RWPE1 (cell line): Measurements from ENCODE around the gene ANKRD37.

Experiments
- CTCF ChIA-PET: fragments of 350-600 bp; sonication (Branson Sonifier 250); formaldehyde crosslinking; extraction: SDS; loops from one replicate; lab custom pipeline; 2021; lab: Yijun Ruan, JAX
- POLR2A ChIA-PET: fragments of 400-600 bp; formaldehyde crosslinking; extraction: SDS; loops from one replicate; lab custom pipeline; 2020; ENCODE audit warnings: antibody characterized with exemption; ENCODE audit not compliant: low non-redundant PET; lab: Yijun Ruan, JAX
- DNase-seq: peaks from one replicate; pipeline ENCODE4 v3.0.0; 2012; ENCODE audit warnings: low spot score
- H3K27ac ChIP-seq: fragments of 450-650 bp; 2 replicates; pipeline ENCODE4 v1.5.1; 2017
- CTCF ChIP-seq: fragments of 450-650 bp; conservative IDR thresholded peaks from 2 replicates; pipeline ENCODE4 v1.5.1; 2017; ENCODE audit warnings: low read depth, mild to moderate bottlenecking

Gene ANKRD37

GRCh38 chr4:185384061-185384460 lies 12.6 kb upstream of the ANKRD37 start:
- DNase-seq, result no peak
- POLR2A ChIA-PET, result no interaction called here
- CTCF ChIA-PET, result interaction anchor here (0.8 kb wide), 1 partner anchor 12 kb away, joined by 3 read pairs; the partner anchor contains the start of gene LRP2BP
- no peak overlapping the region for H3K27ac ChIP-seq
- TF ChIP-seq CTCF, result no peak

GRCh38 chr4:185384930-185385331 lies 11.7 kb upstream of the ANKRD37 start:
- TF ChIP-seq CTCF, result no peak
- peak overlapping the region; percentile 71 for H3K27ac ChIP-seq
- ChIA-PET CTCF (no interaction called here), POLR2A (no interaction called here)
- DNase-seq, result no peak

GRCh38 chr4:185387957-185388356 lies 8.7 kb upstream of the ANKRD37 start:
- ChIA-PET CTCF (no interaction called here), POLR2A (no interaction called here)
- no peak for TF ChIP-seq CTCF

GRCh38 chr4:185390941-185391340 lies 5.7 kb upstream of the ANKRD37 start:
- TF ChIP-seq CTCF, result no peak
- CTCF ChIA-PET, result no interaction called here
- no peak overlapping the region for H3K27ac ChIP-seq
- no peak for DNase-seq
- POLR2A ChIA-PET, result no interaction called here

More at GRCh38 chr4:185387957-185388356, 8.7 kb upstream of the ANKRD37 start:
- 0 out of 2 replicates have a peak overlapping the region, but pooled peaks have one; percentile 14 for H3K27ac ChIP-seq
- no peak for DNase-seq

GRCh38 chr4:185392156-185392555 lies 4.5 kb upstream of the ANKRD37 start:
- CTCF ChIA-PET, result interaction anchor here (0.7 kb wide), 1 partner anchor 53 kb away, joined by 3 read pairs; no protein-coding TSS in a partner anchor
- POLR2A ChIA-PET, result no interaction called here
- TF ChIP-seq CTCF, result no peak
- DNase-seq, result no peak
- H3K27ac ChIP-seq, result no peak overlapping the region

- DNase-seq, result no peak
- no peak overlapping the region for H3K27ac ChIP-seq
- ChIA-PET POLR2A (interaction anchor here (1.1 kb wide), 1 partner anchor 42 kb away, joined by 3 read pairs; no protein-coding TSS in a partner anchor), CTCF (no interaction called here)
- no peak for TF ChIP-seq CTCF
These were observed 1.9 kb upstream of the ANKRD37 start for GRCh38 chr4:185394568-185395237.
